Astrocyte (in vitro differentiated cells and primary cell): ENCODE data around the gene RHBDD2.

Experiments
- EZH2 ChIP-seq: IDR thresholded peaks from 2 replicates; pipeline ENCODE4 v1.6.1; 2012; ENCODE audit warnings: mild to moderate bottlenecking, low read length, inconsistent platforms; ENCODE audit not compliant: insufficient read depth
- TF ChIP-seq, protein P1 (sequence below): IDR thresholded peaks from 2 replicates; pipeline ENCODE4 v1.5.1; 2011; ENCODE audit warnings: low read depth, mild to moderate bottlenecking, inconsistent platforms, low read length, moderate library complexity; ENCODE audit not compliant: insufficient read depth

DNA sequence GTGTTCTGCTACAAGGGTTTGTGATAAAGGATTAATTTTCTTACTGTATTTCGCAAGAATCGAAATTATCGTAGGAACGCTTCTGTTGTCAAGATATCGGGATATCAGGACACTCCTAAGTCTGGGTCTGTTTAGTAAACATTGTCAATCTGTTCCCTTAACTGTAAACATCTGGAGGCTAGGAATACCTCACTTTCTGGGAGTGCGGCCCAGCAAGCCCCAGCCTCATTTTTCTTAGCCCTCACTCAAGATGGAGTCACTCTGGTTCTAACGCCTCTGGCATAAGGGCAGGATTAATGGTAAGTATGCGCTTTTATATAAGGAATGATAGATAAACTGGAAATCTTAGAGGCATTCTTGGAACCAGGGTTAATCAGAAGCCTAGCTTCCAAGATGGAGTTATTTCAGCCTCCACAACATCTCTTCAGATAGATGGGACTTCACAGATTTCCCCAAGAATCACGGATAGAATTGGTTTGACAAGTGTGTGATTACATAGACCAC is 35.2 kb upstream of the RHBDD2 start:
- TF ChIP-seq EZH2 = no peak
- TF ChIP-seq, protein P1, sequence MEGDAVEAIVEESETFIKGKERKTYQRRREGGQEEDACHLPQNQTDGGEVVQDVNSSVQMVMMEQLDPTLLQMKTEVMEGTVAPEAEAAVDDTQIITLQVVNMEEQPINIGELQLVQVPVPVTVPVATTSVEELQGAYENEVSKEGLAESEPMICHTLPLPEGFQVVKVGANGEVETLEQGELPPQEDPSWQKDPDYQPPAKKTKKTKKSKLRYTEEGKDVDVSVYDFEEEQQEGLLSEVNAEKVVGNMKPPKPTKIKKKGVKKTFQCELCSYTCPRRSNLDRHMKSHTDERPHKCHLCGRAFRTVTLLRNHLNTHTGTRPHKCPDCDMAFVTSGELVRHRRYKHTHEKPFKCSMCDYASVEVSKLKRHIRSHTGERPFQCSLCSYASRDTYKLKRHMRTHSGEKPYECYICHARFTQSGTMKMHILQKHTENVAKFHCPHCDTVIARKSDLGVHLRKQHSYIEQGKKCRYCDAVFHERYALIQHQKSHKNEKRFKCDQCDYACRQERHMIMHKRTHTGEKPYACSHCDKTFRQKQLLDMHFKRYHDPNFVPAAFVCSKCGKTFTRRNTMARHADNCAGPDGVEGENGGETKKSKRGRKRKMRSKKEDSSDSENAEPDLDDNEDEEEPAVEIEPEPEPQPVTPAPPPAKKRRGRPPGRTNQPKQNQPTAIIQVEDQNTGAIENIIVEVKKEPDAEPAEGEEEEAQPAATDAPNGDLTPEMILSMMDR = no peak
